Epithelial cell of esophagus (primary cell): ENCODE measurements around the gene CHST8.

Source experiments
- DNase-seq: peaks from one replicate; pipeline ENCODE4 v3.0.0; 2010; ENCODE audit warnings: low read depth
- H3K4me3 ChIP-seq: 2 replicates; pipeline ENCODE4 v1.5.1; 2011; ENCODE audit warnings: mild to moderate bottlenecking, low read length, control low read depth
- CTCF ChIP-seq: IDR thresholded peaks from 2 replicates; pipeline ENCODE4 v1.5.1; 2011; ENCODE audit warnings: low read depth, mild to moderate bottlenecking, low read length, control low read depth, inconsistent platforms; ENCODE audit not compliant: insufficient read depth; ENCODE audit errors: missing control alignments

Gene CHST8

GRCh38 chr19:33805313-33805712 is 183.6 kb downstream of the CHST8 start:
- no peak for DNase-seq
- TF ChIP-seq CTCF: no peak
- no peak overlapping the region for H3K4me3 ChIP-seq

- no peak for DNase-seq
- no peak for TF ChIP-seq CTCF
- no peak overlapping the region for H3K4me3 ChIP-seq
These were observed 184.2 kb downstream of the CHST8 start for GRCh38 chr19:33805840-33806433.

- H3K4me3 ChIP-seq: no peak overlapping the region
- TF ChIP-seq CTCF: peak; percentile 7
These were observed 184.7 kb downstream of the CHST8 start for GRCh38 chr19:33806434-33806881.

GRCh38 chr19:33808399-33808798 is 186.6 kb downstream of the CHST8 start:
- no peak overlapping the region for H3K4me3 ChIP-seq
- DNase-seq: no peak
- TF ChIP-seq CTCF: no peak

More at GRCh38 chr19:33806434-33806881, 184.7 kb downstream of the CHST8 start:
- peak; percentile 66 for DNase-seq

GRCh38 chr19:33809960-33810359 is 188.2 kb downstream of the CHST8 start:
- H3K4me3 ChIP-seq: no peak overlapping the region
- no peak for TF ChIP-seq CTCF
- no peak for DNase-seq

- TF ChIP-seq CTCF: no peak
- DNase-seq: no peak
- no peak overlapping the region for H3K4me3 ChIP-seq
These were observed 189.1 kb downstream of the CHST8 start for GRCh38 chr19:33810821-33811220.

GRCh38 chr19:33811246-33811645 is 189.5 kb downstream of the CHST8 start:
- no peak overlapping the region for H3K4me3 ChIP-seq
- no peak for TF ChIP-seq CTCF
- DNase-seq: no peak
